HepG2 (cell line): ENCODE results near the gene LAS1L. TPM values are rescaled to one million over a fixed set of nuclear protein-coding genes. Genes with fewer than 3 reads are reported as not detected.

Experiments used
- KAT8 ChIP-seq: IDR thresholded peaks from 2 replicates; pipeline ENCODE4 v1.6.1; 2016; ENCODE audit warnings: missing genetic modification reagents, missing compliant biosample characterization
- NFYC ChIP-seq: IDR thresholded peaks from 2 replicates; pipeline ENCODE4 v1.6.1; 2016; ENCODE audit warnings: missing genetic modification reagents, missing compliant biosample characterization
- SPEN ChIP-seq: sonication (generic); formaldehyde crosslinking; IDR thresholded peaks from 2 replicates; pipeline ENCODE4 v1.5.1; 2020; ENCODE audit warnings: low read depth, mild to moderate bottlenecking, missing genetic modification reagents
- TARDBP ChIP-seq: sonication (generic); formaldehyde crosslinking; IDR thresholded peaks from 2 replicates; pipeline ENCODE4 v1.8.0; 2022; ENCODE audit warnings: mild to moderate bottlenecking, missing genetic modification reagents
- ZNF350 ChIP-seq: sonication (generic); formaldehyde crosslinking; IDR thresholded peaks from 2 replicates; pipeline ENCODE4 v1.4.0; 2020; ENCODE audit warnings: mild to moderate bottlenecking, low read depth, missing genetic modification reagents, borderline replicate concordance
- polyA plus RNA-seq, 8 experiments: library from polyadenylated mRNA; depleted of rRNA in 3 of 8; stranded (reverse) in 7 of 8; unstranded in 1 of 8; fragments of >200 nt; fragmentation: Illumina TruSeq in 4 of 8; extraction: Trizol in 4 of 8; gene quantifications; 2 replicates each; pipeline versions ENCODE4 v1.2.1 to v1.2.3, GENCODE V29; 2011 to 2016; ENCODE audit warnings: low read depth in 4 of 8, missing spikeins in 1 of 8, mixed read lengths in 1 of 8; ENCODE audit not compliant: insufficient read depth in 1 of 8
- total RNA-seq, 5 experiments: library from RNA; depleted of rRNA; stranded (reverse); fragments of >200 nt; fragmentation: Illumina TruSeq; extraction: Trizol; gene quantifications; 2 replicates each; pipeline ENCODE4 v1.2.3, GENCODE V29; 2016; ENCODE audit warnings: low read depth in 1 of 5
- TF ChIP-seq, protein P1 (sequence below): IDR thresholded peaks from 2 replicates; pipeline ENCODE4 v1.6.1; 2016; ENCODE audit warnings: low read depth, missing genetic modification reagents, missing compliant biosample characterization
- TF ChIP-seq, protein P2 (sequence below), 2 experiments: IDR thresholded peaks; 2 replicates each; pipeline ENCODE4 v1.6.1; 2011 to 2012; ENCODE audit warnings: low read length in 2 of 2, borderline replicate concordance in 1 of 2, low read depth in 1 of 2, mild to moderate bottlenecking in 1 of 2, moderate library complexity in 1 of 2
- TF ChIP-seq, protein P3 (sequence below): sonication (generic); formaldehyde crosslinking; IDR thresholded peaks from 2 replicates; pipeline ENCODE4 v1.4.0; 2020; ENCODE audit warnings: mild to moderate bottlenecking, missing genetic modification reagents
- TF ChIP-seq, protein P4 (sequence below): conservative IDR thresholded peaks from 2 replicates; pipeline ENCODE4 v1.6.1; 2018; ENCODE audit warnings: missing genetic modification reagents
- TF ChIP-seq, protein P5 (sequence below), 2 experiments: sonication (generic) in 1 of 2; formaldehyde crosslinking in 1 of 2; IDR thresholded peaks; 2 replicates each; pipeline versions ENCODE4 v1.4.0 to v1.6.1; 2018 to 2020; ENCODE audit warnings: missing genetic modification reagents in 2 of 2, borderline replicate concordance in 1 of 2, low read depth in 1 of 2, mild to moderate bottlenecking in 1 of 2, missing biosample characterization in 1 of 2

The LAS1L gene
- total and polyA plus RNA-seq, 2 of the 13 experiments (the other 11 are each of a cell fraction or from before 2014, with no cell fraction given) = 18.1 to 33.3 TPM

DNA sequence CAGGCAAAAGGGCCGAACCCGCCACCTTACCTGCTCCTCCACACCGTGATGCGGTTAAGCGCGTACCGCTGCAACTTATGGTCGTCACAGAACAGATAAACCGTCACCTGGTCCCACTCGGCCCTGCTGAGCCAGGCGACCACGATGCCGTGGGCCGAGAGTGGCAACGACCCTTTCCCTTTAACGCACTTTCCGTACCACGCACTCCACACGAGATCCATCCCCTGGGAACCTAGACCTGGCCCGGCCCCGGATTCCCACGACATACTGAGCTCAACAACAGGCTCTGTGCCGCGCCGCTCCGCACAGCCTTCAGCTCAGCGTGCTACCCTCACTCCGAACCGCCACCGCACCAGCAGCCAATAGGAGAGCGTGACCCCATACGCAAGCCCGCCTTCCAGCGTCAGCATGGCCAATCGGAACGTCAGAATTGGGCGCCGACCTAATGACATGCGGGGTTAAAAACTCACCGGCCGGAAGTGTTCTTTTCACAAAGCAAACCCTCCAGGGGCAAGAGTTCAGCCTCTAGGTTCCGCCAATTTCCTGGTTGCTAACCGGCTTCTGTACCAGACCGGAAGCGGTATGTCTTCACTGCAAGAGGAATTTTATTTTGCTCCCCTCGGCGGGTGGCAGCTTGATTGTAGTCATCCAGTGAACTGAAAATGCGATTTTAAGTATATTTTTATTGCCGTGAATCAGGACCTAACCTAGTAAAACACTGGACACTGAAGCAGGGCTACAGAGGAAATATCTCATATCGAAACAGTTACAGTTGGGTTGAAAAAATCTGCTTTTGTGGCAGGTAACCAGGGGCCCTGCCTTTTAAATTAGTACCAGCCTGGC, at the start of gene LAS1L (continued):
- TF ChIP-seq, protein P1, sequence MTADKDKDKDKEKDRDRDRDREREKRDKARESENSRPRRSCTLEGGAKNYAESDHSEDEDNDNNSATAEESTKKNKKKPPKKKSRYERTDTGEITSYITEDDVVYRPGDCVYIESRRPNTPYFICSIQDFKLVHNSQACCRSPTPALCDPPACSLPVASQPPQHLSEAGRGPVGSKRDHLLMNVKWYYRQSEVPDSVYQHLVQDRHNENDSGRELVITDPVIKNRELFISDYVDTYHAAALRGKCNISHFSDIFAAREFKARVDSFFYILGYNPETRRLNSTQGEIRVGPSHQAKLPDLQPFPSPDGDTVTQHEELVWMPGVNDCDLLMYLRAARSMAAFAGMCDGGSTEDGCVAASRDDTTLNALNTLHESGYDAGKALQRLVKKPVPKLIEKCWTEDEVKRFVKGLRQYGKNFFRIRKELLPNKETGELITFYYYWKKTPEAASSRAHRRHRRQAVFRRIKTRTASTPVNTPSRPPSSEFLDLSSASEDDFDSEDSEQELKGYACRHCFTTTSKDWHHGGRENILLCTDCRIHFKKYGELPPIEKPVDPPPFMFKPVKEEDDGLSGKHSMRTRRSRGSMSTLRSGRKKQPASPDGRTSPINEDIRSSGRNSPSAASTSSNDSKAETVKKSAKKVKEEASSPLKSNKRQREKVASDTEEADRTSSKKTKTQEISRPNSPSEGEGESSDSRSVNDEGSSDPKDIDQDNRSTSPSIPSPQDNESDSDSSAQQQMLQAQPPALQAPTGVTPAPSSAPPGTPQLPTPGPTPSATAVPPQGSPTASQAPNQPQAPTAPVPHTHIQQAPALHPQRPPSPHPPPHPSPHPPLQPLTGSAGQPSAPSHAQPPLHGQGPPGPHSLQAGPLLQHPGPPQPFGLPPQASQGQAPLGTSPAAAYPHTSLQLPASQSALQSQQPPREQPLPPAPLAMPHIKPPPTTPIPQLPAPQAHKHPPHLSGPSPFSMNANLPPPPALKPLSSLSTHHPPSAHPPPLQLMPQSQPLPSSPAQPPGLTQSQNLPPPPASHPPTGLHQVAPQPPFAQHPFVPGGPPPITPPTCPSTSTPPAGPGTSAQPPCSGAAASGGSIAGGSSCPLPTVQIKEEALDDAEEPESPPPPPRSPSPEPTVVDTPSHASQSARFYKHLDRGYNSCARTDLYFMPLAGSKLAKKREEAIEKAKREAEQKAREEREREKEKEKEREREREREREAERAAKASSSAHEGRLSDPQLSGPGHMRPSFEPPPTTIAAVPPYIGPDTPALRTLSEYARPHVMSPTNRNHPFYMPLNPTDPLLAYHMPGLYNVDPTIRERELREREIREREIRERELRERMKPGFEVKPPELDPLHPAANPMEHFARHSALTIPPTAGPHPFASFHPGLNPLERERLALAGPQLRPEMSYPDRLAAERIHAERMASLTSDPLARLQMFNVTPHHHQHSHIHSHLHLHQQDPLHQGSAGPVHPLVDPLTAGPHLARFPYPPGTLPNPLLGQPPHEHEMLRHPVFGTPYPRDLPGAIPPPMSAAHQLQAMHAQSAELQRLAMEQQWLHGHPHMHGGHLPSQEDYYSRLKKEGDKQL (CRISPR knock-in tag) = no peak
- peak; percentile 46; the same call in 1 of the 2 replicates for TF ChIP-seq SPEN (CRISPR knock-in tag)
- TF ChIP-seq ZNF350 (CRISPR knock-in tag) = peak; percentile 48; the same call in 1 of the 2 replicates
- TF ChIP-seq TARDBP = 0 out of 2 replicates have a peak, but pooled peaks have one; percentile 22
- TF ChIP-seq, protein P2, sequence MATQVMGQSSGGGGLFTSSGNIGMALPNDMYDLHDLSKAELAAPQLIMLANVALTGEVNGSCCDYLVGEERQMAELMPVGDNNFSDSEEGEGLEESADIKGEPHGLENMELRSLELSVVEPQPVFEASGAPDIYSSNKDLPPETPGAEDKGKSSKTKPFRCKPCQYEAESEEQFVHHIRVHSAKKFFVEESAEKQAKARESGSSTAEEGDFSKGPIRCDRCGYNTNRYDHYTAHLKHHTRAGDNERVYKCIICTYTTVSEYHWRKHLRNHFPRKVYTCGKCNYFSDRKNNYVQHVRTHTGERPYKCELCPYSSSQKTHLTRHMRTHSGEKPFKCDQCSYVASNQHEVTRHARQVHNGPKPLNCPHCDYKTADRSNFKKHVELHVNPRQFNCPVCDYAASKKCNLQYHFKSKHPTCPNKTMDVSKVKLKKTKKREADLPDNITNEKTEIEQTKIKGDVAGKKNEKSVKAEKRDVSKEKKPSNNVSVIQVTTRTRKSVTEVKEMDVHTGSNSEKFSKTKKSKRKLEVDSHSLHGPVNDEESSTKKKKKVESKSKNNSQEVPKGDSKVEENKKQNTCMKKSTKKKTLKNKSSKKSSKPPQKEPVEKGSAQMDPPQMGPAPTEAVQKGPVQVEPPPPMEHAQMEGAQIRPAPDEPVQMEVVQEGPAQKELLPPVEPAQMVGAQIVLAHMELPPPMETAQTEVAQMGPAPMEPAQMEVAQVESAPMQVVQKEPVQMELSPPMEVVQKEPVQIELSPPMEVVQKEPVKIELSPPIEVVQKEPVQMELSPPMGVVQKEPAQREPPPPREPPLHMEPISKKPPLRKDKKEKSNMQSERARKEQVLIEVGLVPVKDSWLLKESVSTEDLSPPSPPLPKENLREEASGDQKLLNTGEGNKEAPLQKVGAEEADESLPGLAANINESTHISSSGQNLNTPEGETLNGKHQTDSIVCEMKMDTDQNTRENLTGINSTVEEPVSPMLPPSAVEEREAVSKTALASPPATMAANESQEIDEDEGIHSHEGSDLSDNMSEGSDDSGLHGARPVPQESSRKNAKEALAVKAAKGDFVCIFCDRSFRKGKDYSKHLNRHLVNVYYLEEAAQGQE (IDR thresholded peaks at IDR 0.05; ENCODE audit: borderline replicate concordance in 1 of 2, low read depth in 1 of 2, low read length in 2 of 2) = 0 out of 4 replicates have a peak, but pooled peaks of 1 of the 2 experiments have one; percentile 36
- peak; percentile 94 for TF ChIP-seq NFYC
- TF ChIP-seq, protein P3, sequence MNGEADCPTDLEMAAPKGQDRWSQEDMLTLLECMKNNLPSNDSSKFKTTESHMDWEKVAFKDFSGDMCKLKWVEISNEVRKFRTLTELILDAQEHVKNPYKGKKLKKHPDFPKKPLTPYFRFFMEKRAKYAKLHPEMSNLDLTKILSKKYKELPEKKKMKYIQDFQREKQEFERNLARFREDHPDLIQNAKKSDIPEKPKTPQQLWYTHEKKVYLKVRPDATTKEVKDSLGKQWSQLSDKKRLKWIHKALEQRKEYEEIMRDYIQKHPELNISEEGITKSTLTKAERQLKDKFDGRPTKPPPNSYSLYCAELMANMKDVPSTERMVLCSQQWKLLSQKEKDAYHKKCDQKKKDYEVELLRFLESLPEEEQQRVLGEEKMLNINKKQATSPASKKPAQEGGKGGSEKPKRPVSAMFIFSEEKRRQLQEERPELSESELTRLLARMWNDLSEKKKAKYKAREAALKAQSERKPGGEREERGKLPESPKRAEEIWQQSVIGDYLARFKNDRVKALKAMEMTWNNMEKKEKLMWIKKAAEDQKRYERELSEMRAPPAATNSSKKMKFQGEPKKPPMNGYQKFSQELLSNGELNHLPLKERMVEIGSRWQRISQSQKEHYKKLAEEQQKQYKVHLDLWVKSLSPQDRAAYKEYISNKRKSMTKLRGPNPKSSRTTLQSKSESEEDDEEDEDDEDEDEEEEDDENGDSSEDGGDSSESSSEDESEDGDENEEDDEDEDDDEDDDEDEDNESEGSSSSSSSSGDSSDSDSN (CRISPR knock-in tag) = peak; percentile 10; the same call in 1 of the 2 replicates
- peak; percentile 98 for TF ChIP-seq KAT8 (CRISPR knock-in tag)
- TF ChIP-seq, protein P4, sequence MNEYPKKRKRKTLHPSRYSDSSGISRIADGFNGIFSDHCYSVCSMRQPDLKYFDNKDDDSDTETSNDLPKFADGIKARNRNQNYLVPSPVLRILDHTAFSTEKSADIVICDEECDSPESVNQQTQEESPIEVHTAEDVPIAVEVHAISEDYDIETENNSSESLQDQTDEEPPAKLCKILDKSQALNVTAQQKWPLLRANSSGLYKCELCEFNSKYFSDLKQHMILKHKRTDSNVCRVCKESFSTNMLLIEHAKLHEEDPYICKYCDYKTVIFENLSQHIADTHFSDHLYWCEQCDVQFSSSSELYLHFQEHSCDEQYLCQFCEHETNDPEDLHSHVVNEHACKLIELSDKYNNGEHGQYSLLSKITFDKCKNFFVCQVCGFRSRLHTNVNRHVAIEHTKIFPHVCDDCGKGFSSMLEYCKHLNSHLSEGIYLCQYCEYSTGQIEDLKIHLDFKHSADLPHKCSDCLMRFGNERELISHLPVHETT (CRISPR knock-in tag) = peak; percentile 31; the same call in 1 of the 2 replicates
- TF ChIP-seq, protein P5, sequence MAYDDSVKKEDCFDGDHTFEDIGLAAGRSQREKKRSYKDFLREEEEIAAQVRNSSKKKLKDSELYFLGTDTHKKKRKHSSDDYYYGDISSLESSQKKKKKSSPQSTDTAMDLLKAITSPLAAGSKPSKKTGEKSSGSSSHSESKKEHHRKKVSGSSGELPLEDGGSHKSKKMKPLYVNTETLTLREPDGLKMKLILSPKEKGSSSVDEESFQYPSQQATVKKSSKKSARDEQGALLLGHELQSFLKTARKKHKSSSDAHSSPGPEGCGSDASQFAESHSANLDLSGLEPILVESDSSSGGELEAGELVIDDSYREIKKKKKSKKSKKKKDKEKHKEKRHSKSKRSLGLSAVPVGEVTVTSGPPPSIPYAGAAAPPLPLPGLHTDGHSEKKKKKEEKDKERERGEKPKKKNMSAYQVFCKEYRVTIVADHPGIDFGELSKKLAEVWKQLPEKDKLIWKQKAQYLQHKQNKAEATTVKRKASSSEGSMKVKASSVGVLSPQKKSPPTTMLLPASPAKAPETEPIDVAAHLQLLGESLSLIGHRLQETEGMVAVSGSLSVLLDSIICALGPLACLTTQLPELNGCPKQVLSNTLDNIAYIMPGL (CRISPR knock-in tag; IDR thresholded peaks at IDR 0.05; ENCODE audit: borderline replicate concordance in 1 of 2, low read depth in 1 of 2) = peak in 1 of 2 experiments; percentile 55; a peak in 2 of 4 replicates
